ENCODE data around the gene SUDS3.

SUDS3 gene

DNA sequence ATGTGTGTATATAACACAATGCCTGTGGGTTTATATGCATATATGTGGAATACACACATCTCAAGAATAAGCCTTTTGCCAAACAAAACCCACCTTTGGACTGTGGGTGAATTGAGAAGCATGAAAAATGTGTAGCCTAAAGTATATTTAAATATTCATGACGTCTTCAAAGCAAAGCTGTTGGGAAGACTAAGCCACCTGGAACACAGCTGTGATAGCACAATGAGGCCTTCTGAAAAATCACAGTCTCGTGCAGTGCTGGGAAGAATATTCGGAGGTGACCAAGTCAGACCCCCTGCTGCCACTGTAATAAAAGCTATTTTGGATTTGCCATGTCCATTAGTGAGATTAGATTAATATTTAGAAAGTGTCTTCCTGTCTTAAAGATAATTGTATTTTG, 51.5 kb downstream of the SUDS3 start:
- no peak for DNase-seq (ENCODE audit: low read depth, low spot score)
- CTCF ChIA-PET, result interaction anchor here (1.8 kb wide), 1 partner anchor 50 kb away, joined by 4 read pairs; no protein-coding TSS in a partner anchor
- H3K4me3 ChIP-seq (ENCODE audit: low read depth, low read length), result no peak overlapping the region
- TF ChIP-seq, protein P1, sequence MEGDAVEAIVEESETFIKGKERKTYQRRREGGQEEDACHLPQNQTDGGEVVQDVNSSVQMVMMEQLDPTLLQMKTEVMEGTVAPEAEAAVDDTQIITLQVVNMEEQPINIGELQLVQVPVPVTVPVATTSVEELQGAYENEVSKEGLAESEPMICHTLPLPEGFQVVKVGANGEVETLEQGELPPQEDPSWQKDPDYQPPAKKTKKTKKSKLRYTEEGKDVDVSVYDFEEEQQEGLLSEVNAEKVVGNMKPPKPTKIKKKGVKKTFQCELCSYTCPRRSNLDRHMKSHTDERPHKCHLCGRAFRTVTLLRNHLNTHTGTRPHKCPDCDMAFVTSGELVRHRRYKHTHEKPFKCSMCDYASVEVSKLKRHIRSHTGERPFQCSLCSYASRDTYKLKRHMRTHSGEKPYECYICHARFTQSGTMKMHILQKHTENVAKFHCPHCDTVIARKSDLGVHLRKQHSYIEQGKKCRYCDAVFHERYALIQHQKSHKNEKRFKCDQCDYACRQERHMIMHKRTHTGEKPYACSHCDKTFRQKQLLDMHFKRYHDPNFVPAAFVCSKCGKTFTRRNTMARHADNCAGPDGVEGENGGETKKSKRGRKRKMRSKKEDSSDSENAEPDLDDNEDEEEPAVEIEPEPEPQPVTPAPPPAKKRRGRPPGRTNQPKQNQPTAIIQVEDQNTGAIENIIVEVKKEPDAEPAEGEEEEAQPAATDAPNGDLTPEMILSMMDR (IDR thresholded peaks at IDR 0.05; ENCODE audit: insufficient read depth, low read length, missing control alignments), result no peak
- POLR2A ChIA-PET, result no interaction called here

DNA sequence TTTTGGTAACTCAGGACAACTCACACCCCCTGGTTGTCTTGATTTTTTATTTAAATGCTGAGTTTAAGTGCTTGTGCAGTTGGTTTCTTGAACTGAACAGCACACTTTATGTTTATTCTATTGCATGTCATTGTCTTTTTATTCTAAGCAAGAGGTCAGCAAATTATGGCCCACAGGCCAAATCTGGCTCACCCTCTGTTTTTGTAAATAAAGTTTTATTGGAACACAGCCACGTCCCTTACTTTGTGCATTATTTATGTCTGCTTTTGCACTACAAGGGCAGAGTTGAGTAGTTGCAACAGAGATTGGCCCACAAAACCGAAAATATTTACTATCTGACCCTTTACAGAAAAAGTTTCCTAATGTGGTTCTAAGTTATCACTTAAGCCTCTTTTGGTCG, 52.3 kb downstream of the SUDS3 start:
- ChIA-PET CTCF (no interaction called here), POLR2A (no interaction called here)
- no peak overlapping the region for H3K4me3 ChIP-seq (ENCODE audit: low read depth, low read length)
- no peak for DNase-seq (ENCODE audit: low read depth, low spot score)
- TF ChIP-seq, protein P1 (IDR thresholded peaks at IDR 0.05; ENCODE audit: insufficient read depth, low read length, missing control alignments), result no peak

- no peak for DNase-seq (ENCODE audit: low read depth, low spot score)
- TF ChIP-seq, protein P1 (IDR thresholded peaks at IDR 0.05; ENCODE audit: insufficient read depth, low read length, missing control alignments), result no peak
- H3K4me3 ChIP-seq (ENCODE audit: low read depth, low read length), result no peak overlapping the region
- CTCF ChIA-PET, result interaction anchor here (3.5 kb wide), 1 partner anchor 24 kb away, joined by 16 read pairs; no protein-coding TSS in a partner anchor
- POLR2A ChIA-PET, result no interaction called here
These were observed 53.5 kb downstream of the SUDS3 start for GRCh38 chr12:118429688-118430383.

DNA sequence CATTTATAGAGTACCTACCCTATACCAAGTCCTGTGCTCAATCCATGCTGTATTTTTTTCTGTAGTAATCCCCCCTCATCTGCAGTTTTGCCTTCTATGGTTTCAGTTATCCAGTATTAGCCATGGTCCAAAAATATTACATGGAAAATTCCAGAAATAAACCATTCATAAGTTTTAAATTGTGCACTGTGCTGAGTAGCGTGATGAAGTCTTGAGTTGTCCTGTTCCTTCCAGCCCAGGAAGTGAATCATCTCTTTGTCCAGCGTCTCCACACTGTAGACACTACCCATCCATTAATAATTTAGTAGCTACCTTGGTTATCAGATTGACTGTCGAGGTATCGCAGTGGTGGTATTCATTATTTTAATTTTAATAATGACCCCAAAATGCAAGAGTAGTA, 54.2 kb downstream of the SUDS3 start:
- TF ChIP-seq, protein P1 (IDR thresholded peaks at IDR 0.05; ENCODE audit: insufficient read depth, low read length, missing control alignments), result no peak
- CTCF ChIA-PET, result interaction anchor here (3.5 kb wide), 1 partner anchor 24 kb away, joined by 16 read pairs; no protein-coding TSS in a partner anchor
- POLR2A ChIA-PET, result no interaction called here
- no peak for DNase-seq (ENCODE audit: low read depth, low spot score)
- H3K4me3 ChIP-seq (ENCODE audit: low read depth, low read length), result no peak overlapping the region

- CTCF ChIA-PET, result interaction anchor here (3.5 kb wide), 1 partner anchor 27 kb away, joined by 16 read pairs; no protein-coding TSS in a partner anchor
- POLR2A ChIA-PET, result no interaction called here
- H3K4me3 ChIP-seq (ENCODE audit: low read depth, low read length), result no peak overlapping the region
- TF ChIP-seq, protein P1 (IDR thresholded peaks at IDR 0.05; ENCODE audit: insufficient read depth, low read length, missing control alignments), result no peak
- DNase-seq (ENCODE audit: low read depth, low spot score), result no peak
These were observed 56.6 kb downstream of the SUDS3 start for GRCh38 chr12:118432812-118433545.

DNA sequence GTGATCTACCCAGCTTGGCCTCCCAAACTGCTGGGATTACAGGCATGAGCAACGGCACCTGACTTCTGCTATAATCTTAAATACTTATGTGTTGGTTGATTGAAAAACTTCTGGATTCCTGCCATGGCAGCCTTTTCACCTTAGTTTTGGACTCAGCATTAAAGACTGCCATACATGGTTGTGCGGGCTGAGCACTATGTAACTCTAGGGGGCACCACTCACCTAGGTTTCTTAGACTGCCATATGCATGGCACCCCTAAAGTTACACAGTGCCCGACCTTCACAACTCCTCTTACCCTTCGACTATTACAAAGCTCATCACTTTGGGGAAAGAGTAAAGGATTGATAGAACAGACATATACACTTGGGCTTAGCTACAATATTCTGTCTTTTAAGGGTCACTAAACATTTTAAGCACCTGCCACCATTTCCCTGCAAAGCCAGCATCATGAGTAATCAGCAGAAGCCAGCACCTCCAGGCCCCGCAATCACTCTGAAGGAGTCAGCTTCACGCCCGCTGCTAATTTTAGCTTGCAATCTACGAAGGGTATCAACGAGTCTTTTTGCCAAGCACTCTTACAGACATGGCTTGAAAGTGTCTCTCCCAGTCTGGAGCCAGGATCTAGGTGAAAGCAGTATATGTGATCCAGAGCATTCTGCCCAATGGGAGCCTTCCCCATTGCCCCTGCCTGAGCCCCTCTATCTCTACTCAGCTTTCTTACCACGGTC, 59.8 kb downstream of the SUDS3 start:
- DNase-seq (ENCODE audit: low read depth, low spot score), result no peak
- CTCF ChIA-PET, result interaction anchor here (0.8 kb wide), 2 partner anchors 11 to 22 kb away, joined by 3 to 4 read pairs; no protein-coding TSS in a partner anchor
- POLR2A ChIA-PET, result no interaction called here
- no peak overlapping the region for H3K4me3 ChIP-seq (ENCODE audit: low read depth, low read length)
- TF ChIP-seq, protein P1 (IDR thresholded peaks at IDR 0.05; ENCODE audit: insufficient read depth, low read length, missing control alignments), result no peak

All from AG04449 (cell line).